Measurements from ENCODE around the gene TEFM. TPM values are rescaled to one million over a fixed set of nuclear protein-coding genes. Genes with fewer than 3 reads are reported as not detected.
"Not testable (repeated sequence)": the region's sequence is repeated elsewhere in the genome, so short reads cannot be mapped to it uniquely, and the experiment has no call there.

TEFM gene
- total RNA-seq = 7.1 and 15.2 TPM in 2 replicates

- peak; percentile 78 for DNase-seq (ENCODE audit: low read depth)
Observed at GRCh38 chr17:30906101-30906911, at the start of gene TEFM. Gene TEFM, minus strand, starts transcription at chr17:30906238. Its CDS starts 40 bp downstream, at chr17:30906198.

GRCh38 chr17:30954046-30954830 is 48.2 kb upstream of the TEFM start:
- no peak for DNase-seq (ENCODE audit: low read depth)

- no peak for DNase-seq (ENCODE audit: low read depth)
Observed at GRCh38 chr17:30952638-30953393, 46.8 kb upstream of the TEFM start.

- peak; percentile 85 for DNase-seq (ENCODE audit: low read depth)
Observed at GRCh38 chr17:30950669-30951399, 44.8 kb upstream of the TEFM start.

GRCh38 chr17:30950189-30950588 is 44.2 kb upstream of the TEFM start:
- DNase-seq (ENCODE audit: low read depth) = no peak

GRCh38 chr17:30947796-30948195 is 41.8 kb upstream of the TEFM start:
- no peak for DNase-seq (ENCODE audit: low read depth)

GRCh38 chr17:30942308-30943079 is 36.5 kb upstream of the TEFM start:
- DNase-seq (ENCODE audit: low read depth) = peak; percentile 30

- DNase-seq (ENCODE audit: low read depth) = no peak
Observed at GRCh38 chr17:30939051-30939689, 33.1 kb upstream of the TEFM start.

- no peak for DNase-seq (ENCODE audit: low read depth)
Observed at GRCh38 chr17:30933966-30934365, 27.9 kb upstream of the TEFM start.

GRCh38 chr17:30931582-30931981 is 25.5 kb upstream of the TEFM start:
- DNase-seq (ENCODE audit: low read depth) = not testable (repeated sequence)

- DNase-seq (ENCODE audit: low read depth) = no peak
Observed at GRCh38 chr17:30930495-30930894, 24.5 kb upstream of the TEFM start.

- DNase-seq (ENCODE audit: low read depth) = not testable (repeated sequence)
Observed at GRCh38 chr17:30929861-30930260, 23.8 kb upstream of the TEFM start.

GRCh38 chr17:30929081-30929633 is 23.1 kb upstream of the TEFM start:
- no peak for DNase-seq (ENCODE audit: low read depth)

- DNase-seq (ENCODE audit: low read depth) = no peak
Observed at GRCh38 chr17:30928584-30928983, 22.5 kb upstream of the TEFM start.

- no peak for DNase-seq (ENCODE audit: low read depth)
Observed at GRCh38 chr17:30927756-30928155, 21.7 kb upstream of the TEFM start.

GRCh38 chr17:30926516-30926915 is 20.5 kb upstream of the TEFM start:
- DNase-seq (ENCODE audit: low read depth) = no peak

- DNase-seq (ENCODE audit: low read depth) = no peak
Observed at GRCh38 chr17:30924341-30924740, 18.3 kb upstream of the TEFM start.

- DNase-seq (ENCODE audit: low read depth) = no peak
Observed at GRCh38 chr17:30922235-30923030, 16.4 kb upstream of the TEFM start.
